K562 (cell line): Measurements from ENCODE around the gene PLXND1. TPM values are rescaled to one million over a fixed set of nuclear protein-coding genes. Genes with fewer than 3 reads are reported as not detected.

ENCODE experiments used
- ARID3A ChIP-seq: IDR thresholded peaks from 2 replicates; pipeline ENCODE4 v1.6.1; 2012; ENCODE audit warnings: low read depth, low read length, improper control_type of control experiment, borderline replicate concordance
- ATF2 ChIP-seq: sonication (generic); formaldehyde crosslinking; IDR thresholded peaks from 2 replicates; pipeline ENCODE4 v1.8.1; 2022; ENCODE audit warnings: missing genetic modification reagents
- CHD2 ChIP-seq: IDR thresholded peaks from 2 replicates; pipeline ENCODE4 v1.6.1; 2011; ENCODE audit warnings: low read depth, low read length
- CREB3 ChIP-seq: fragments of 450-650 bp; conservative IDR thresholded peaks from 2 replicates; pipeline ENCODE4 v1.6.1; 2016; ENCODE audit warnings: missing genetic modification characterization, low read depth, mild to moderate bottlenecking, missing compliant biosample characterization, moderate library complexity
- CTCF ChIP-seq, 3 experiments: IDR thresholded peaks in 2 of 3; conservative IDR thresholded peaks in 1 of 3; 2 replicates each; pipeline ENCODE4 v1.5.1; 2011 to 2012; ENCODE audit warnings: low read length in 3 of 3, mild to moderate bottlenecking in 3 of 3, control low read depth in 2 of 3, improper control_type of control experiment in 1 of 3, inconsistent platforms in 1 of 3, low read depth in 1 of 3, mixed read lengths in 1 of 3, moderate library complexity in 1 of 3; ENCODE audit not compliant: insufficient read depth in 2 of 3
- GTF2F1 ChIP-seq: IDR thresholded peaks from 2 replicates; pipeline ENCODE4 v1.6.1; 2011; ENCODE audit warnings: low read depth, low read length, improper control_type of control experiment
- HDGF ChIP-seq: fragments of 450-650 bp; IDR thresholded peaks from 2 replicates; pipeline ENCODE4 v1.6.1; 2016
- HMGN3 ChIP-seq: IDR thresholded peaks from 2 replicates; pipeline ENCODE4 v1.6.1; 2011; ENCODE audit warnings: borderline replicate concordance, low read depth, mild to moderate bottlenecking, mixed read lengths, low read length; ENCODE audit not compliant: insufficient read length; ENCODE audit errors: extremely low read depth
- LCOR ChIP-seq: sonication (generic); formaldehyde crosslinking; IDR thresholded peaks from 2 replicates; pipeline ENCODE4 v1.8.0; 2022; ENCODE audit warnings: mild to moderate bottlenecking, missing genetic modification reagents
- NFE2L1 ChIP-seq: fragments of 450-650 bp; IDR thresholded peaks from 2 replicates; pipeline ENCODE4 v1.6.1; 2016; ENCODE audit warnings: missing genetic modification characterization, low read depth, mild to moderate bottlenecking, missing compliant biosample characterization, moderate library complexity, borderline replicate concordance
- NFIC ChIP-seq: fragments of 450-650 bp; IDR thresholded peaks from 2 replicates; pipeline ENCODE4 v1.6.1; 2017; ENCODE audit warnings: mild to moderate bottlenecking, inconsistent platforms
- NFRKB ChIP-seq: fragments of 450-650 bp; IDR thresholded peaks from 2 replicates; pipeline ENCODE4 v1.6.1; 2016; ENCODE audit warnings: low read depth
- PHF8 ChIP-seq: fragments of 200-600 bp; sonication (generic); IDR thresholded peaks from 2 replicates; pipeline ENCODE4 v1.6.1; 2012; ENCODE audit warnings: mixed run types, mild to moderate bottlenecking, inconsistent platforms, low read length, moderate library complexity, borderline replicate concordance
- RBFOX2 ChIP-seq: fragments of 200-400 bp; formaldehyde crosslinking; IDR thresholded peaks from 2 replicates; pipeline ENCODE4 v1.6.1; 2017; ENCODE audit warnings: low read depth, mild to moderate bottlenecking, low read length, moderate library complexity
- RBM34 ChIP-seq: fragments of 200-400 bp; formaldehyde crosslinking; IDR thresholded peaks from 2 replicates; pipeline ENCODE4 v1.6.1; 2018; ENCODE audit warnings: low read length, borderline replicate concordance; ENCODE audit not compliant: insufficient read depth
- STAG1 ChIP-seq: sonication (generic); formaldehyde crosslinking; IDR thresholded peaks from 2 replicates; pipeline ENCODE4 v1.5.0; 2020; ENCODE audit warnings: missing genetic modification reagents, borderline replicate concordance
- SUPT5H ChIP-seq: fragments of 450-650 bp; IDR thresholded peaks from 2 replicates; pipeline ENCODE4 v1.6.1; 2016
- TCF3 ChIP-seq: sonication (generic); formaldehyde crosslinking; IDR thresholded peaks from 2 replicates; pipeline ENCODE4 v1.4.0; 2020; ENCODE audit warnings: mild to moderate bottlenecking, missing genetic modification reagents
- ZBTB9 ChIP-seq: fragments of 450-650 bp; formaldehyde crosslinking; IDR thresholded peaks from 2 replicates; pipeline ENCODE4 v1.4.0; 2020; ENCODE audit warnings: mild to moderate bottlenecking, moderate library complexity
- ZFX ChIP-seq: sonication (generic); formaldehyde crosslinking; IDR thresholded peaks from 2 replicates; pipeline ENCODE4 v1.8.0; 2022; ENCODE audit warnings: mild to moderate bottlenecking, missing genetic modification reagents, moderate library complexity
- ZKSCAN3 ChIP-seq: fragments of 250-450 bp; sonication (Bioruptor Pico); IDR thresholded peaks from 2 replicates; pipeline ENCODE4 v1.4.0; 2020
- ZNF24 ChIP-seq: fragments of 450-650 bp; IDR thresholded peaks from 2 replicates; pipeline ENCODE4 v1.6.1; 2016
- polyA plus RNA-seq, 8 experiments: library from polyadenylated mRNA; depleted of rRNA in 4 of 8; stranded (reverse) in 5 of 8; unstranded in 3 of 8; fragments of >200 nt; fragmentation: Nextera tagmentation in 2 of 8; fragmentation: Illumina TruSeq in 1 of 8; extraction: Ambion mirVana in 2 of 8; extraction: Trizol in 1 of 8; gene quantifications; 2 replicates each; pipeline versions ENCODE4 v1.2.1 to v1.2.3, GENCODE V29; 2011 to 2014; ENCODE audit warnings: inconsistent platforms in 1 of 8, missing spikeins in 1 of 8
- total RNA-seq, 7 experiments: library from RNA; depleted of rRNA in 6 of 7; stranded (reverse); fragments of >200 nt in 6 of 7; fragmentation: Illumina TruSeq in 2 of 7; extraction: Trizol in 2 of 7; gene quantifications; 2 replicates each; pipeline versions ENCODE4 v1.2.1 to v1.2.3, GENCODE V29; 2011 to 2021; ENCODE audit warnings: low replicate concordance in 1 of 7

PLXND1 gene
- total and polyA plus RNA-seq, 9 of the 15 experiments (the other 6 are each of a cell fraction or from before 2014, with no cell fraction given) = 0.34 to 28.8 (median 14.0) TPM

- TF ChIP-seq PHF8 (peak; percentile 70; the same call in 1 of the 2 replicates), TCF3 (CRISPR knock-in tag) (no peak), CREB3 (tag) (no peak), ZBTB9 (CRISPR knock-in tag) (peak; percentile 63; the same call in 1 of the 2 replicates), CTCF (IDR thresholded peaks at IDR 0.05 in 2 of 3, conservative IDR thresholded peaks at IDR 0.05 in 1 of 3; ENCODE audit: insufficient read depth in 2 of 3, low read depth in 1 of 3, low read length in 3 of 3) (peak in 2 of 3 experiments; percentile 32 to 42; a peak in 3 of 6 replicates), NFE2L1 (tag) (no peak), ATF2 (no peak), ZFX (CRISPR knock-in tag) (peak; percentile 95), HMGN3 (peak; percentile 65), GTF2F1 (no peak), ARID3A (no peak), ZKSCAN3 (no peak), RBFOX2 (peak; percentile 80), LCOR (CRISPR knock-in tag) (peak; percentile 25; the same call in 1 of the 2 replicates), ZNF24 (no peak), SUPT5H (peak; percentile 60), NFRKB (0 out of 2 replicates have a peak, but pooled peaks have one; percentile 36), RBM34 (peak; percentile 81; the same call in 1 of the 2 replicates), HDGF (no peak), CHD2 (no peak), NFIC (peak; percentile 24), STAG1 (CRISPR knock-in tag) (no peak)
These were observed 20.4 kb upstream of the PLXND1 start (continued) for GRCh38 chr3:129626744-129627349.
